Left lung (tissue), 10 donors: Measurements from ENCODE around the gene OVCA2. TPM values are rescaled to one million over a fixed set of nuclear protein-coding genes. Genes with fewer than 3 reads are reported as not detected.

Source experiments
- ATAC-seq: fragments of 200-7000 bp; cut with Tn5 transposase; one replicate; pipeline ENCODE4 v1.9.1; 2020; ENCODE audit warnings: moderate library complexity
- DNase-seq, 4 donors: peaks; one replicate each; pipeline ENCODE4 v3.0.0-alpha.2; 2013 to 2020
- H3K27ac ChIP-seq, 2 donors: fragments of 200-600 bp; sonication (generic) in 1 of 2; one replicate each; pipeline versions ENCODE4 v1.5.0 to v1.8.0; 2020 to 2021
- H3K27me3 ChIP-seq, 2 donors: fragments of 200-600 bp; sonication (generic) in 1 of 2; one replicate each; pipeline versions ENCODE4 v1.5.0 to v1.8.0; 2020 to 2021
- H3K36me3 ChIP-seq, 2 donors: fragments of 200-600 bp; sonication (generic) in 1 of 2; one replicate each; pipeline versions ENCODE4 v1.5.0 to v1.8.0; 2020 to 2021
- H3K4me1 ChIP-seq, 2 donors: fragments of 200-600 bp; one replicate each; pipeline ENCODE4 v1.8.0; 2021
- H3K4me3 ChIP-seq, 2 donors: fragments of 200-600 bp; sonication (generic) in 1 of 2; one replicate each; pipeline versions ENCODE4 v1.5.0 to v1.8.0; 2020 to 2021; ENCODE audit warnings: mild to moderate bottlenecking in 1 of 2
- H3K9me3 ChIP-seq, 2 donors: fragments of 200-600 bp; sonication (generic) in 1 of 2; one replicate each; pipeline versions ENCODE4 v1.5.0 to v1.8.0; 2020 to 2021
- CTCF ChIP-seq, 2 donors: fragments of 200-600 bp; sonication (generic) in 1 of 2; IDR thresholded peaks; one replicate each; pipeline versions ENCODE4 v1.5.0 to v1.8.0; 2021; ENCODE audit warnings: antibody characterized with exemption in 2 of 2
- intact Hi-C, 2 donors: fragments of 100-400 bp; cut with DNase I; formaldehyde crosslinking; loops; one replicate each; pipeline versions ENCODE4 v1.11.2 to v1.14.2; 2022
- polyA plus RNA-seq, 6 donors: library from polyadenylated mRNA; unstranded; fragments of 120-200 nt; gene quantifications; one replicate each; pipeline ENCODE4 v1.2.1, GENCODE V29; 2013; ENCODE audit not compliant: insufficient read length in 6 of 6
- total RNA-seq, 2 donors: library from RNA; stranded (reverse); fragmentation: NEBNext Ultra II Directional; extraction: Animal tissue kit (Norgen Biotek cat#: 25700); gene quantifications; one replicate each; pipeline ENCODE4 v1.2.1, GENCODE V29; 2021
- donor health status: DM: no; HTN: yes; CAD: no.
- donor health status: DM: no; HTN: no; CAD: no.

Gene OVCA2
- total and polyA plus RNA-seq, 8 donors, result 8.1 to 28.7 (median 11.2) TPM

GRCh38 chr17:2051061-2051932, 9.5 kb downstream of the OVCA2 start:
- no peak overlapping the region for H3K27ac ChIP-seq
- TF ChIP-seq CTCF (IDR thresholded peaks at IDR 0.05), result no peak
- peak in 2 of 4 donors; percentile 61 to 79 for DNase-seq
- H3K36me3 ChIP-seq, result no peaks in the 10 kb centered on the region
- no peak for ATAC-seq
- peak overlapping the region; percentile 45 to 66 for H3K4me3 ChIP-seq
- H3K9me3 ChIP-seq, result no peaks in the 10 kb centered on the region
- intact Hi-C loops, result no loop called here
- H3K27me3 ChIP-seq, result peaks cover 5 to 74% of the 10 kb centered on the region in 2 donors
- peaks cover 26 to 63% of the 10 kb centered on the region in 2 donors for H3K4me1 ChIP-seq

GRCh38 chr17:2051933-2052559, 10.2 kb downstream of the OVCA2 start:
- H3K4me3 ChIP-seq, result no peak overlapping the region
- H3K27me3 ChIP-seq, result peaks cover 5 to 82% of the 10 kb centered on the region in 2 donors
- no peak for DNase-seq
- no peak overlapping the region for H3K27ac ChIP-seq
- no peak for TF ChIP-seq CTCF (IDR thresholded peaks at IDR 0.05)
- H3K4me1 ChIP-seq, result peaks cover 26 to 71% of the 10 kb centered on the region in 2 donors
- H3K36me3 ChIP-seq, result no peaks in the 10 kb centered on the region
- no peaks in the 10 kb centered on the region for H3K9me3 ChIP-seq
- ATAC-seq, result no peak
- intact Hi-C loops, result no loop called here

- H3K4me1 ChIP-seq, result peaks cover 32 to 84% of the 10 kb centered on the region in 2 donors
- H3K9me3 ChIP-seq, result no peaks in the 10 kb centered on the region
- peaks cover 0 to 7% of the 10 kb centered on the region in 2 donors for H3K36me3 ChIP-seq
- DNase-seq (peak in 3 of 4 donors; percentile 73 to 91 (median 75)), ATAC-seq (peak; percentile 23)
- H3K27ac ChIP-seq, result peak overlapping the region; percentile 77 to 82
- H3K27me3 ChIP-seq, result peaks cover 13 to 91% of the 10 kb centered on the region in 2 donors
- peak; percentile 41 to 53 for TF ChIP-seq CTCF (IDR thresholded peaks at IDR 0.05)
- peak overlapping the region; percentile 56 to 57 for H3K4me3 ChIP-seq
- intact Hi-C loops, result no loop called here
Observed at GRCh38 chr17:2053380-2054261, 11.8 kb downstream of the OVCA2 start.

- ATAC-seq, result no peak
- peak overlapping the region; percentile 56 to 57 for H3K4me3 ChIP-seq
- no peaks in the 10 kb centered on the region for H3K9me3 ChIP-seq
- peak in 1 of 4 donors; percentile 66 for DNase-seq
- peaks cover 0 to 8% of the 10 kb centered on the region in 2 donors for H3K36me3 ChIP-seq
- intact Hi-C loops, result no loop called here
- H3K4me1 ChIP-seq, result peaks cover 32 to 84% of the 10 kb centered on the region in 2 donors
- no peak for TF ChIP-seq CTCF (IDR thresholded peaks at IDR 0.05)
- peaks cover 13 to 91% of the 10 kb centered on the region in 2 donors for H3K27me3 ChIP-seq
- H3K27ac ChIP-seq, result peak overlapping the region; percentile 77 to 82
Observed at GRCh38 chr17:2054262-2054511, 12.4 kb downstream of the OVCA2 start.
